Neural progenitor cell (in vitro differentiated cells): ENCODE data around the gene HSD17B1. TPM values are rescaled to one million over a fixed set of nuclear protein-coding genes. Genes with fewer than 3 reads are reported as not detected.

ENCODE experiments used
- DNase-seq: peaks from one replicate; pipeline ENCODE4 v3.0.0-alpha.2; 2016; ENCODE audit warnings: low spot score
- H2AFZ ChIP-seq: fragments of 200-600 bp; sonication (generic); replicated peaks from 2 replicates; pipeline ENCODE4 v1.6.1; 2016; ENCODE audit warnings: antibody characterized with exemption
- H3F3A ChIP-seq: fragments of 200-600 bp; sonication (generic); 2 replicates; pipeline ENCODE4 v1.6.1; 2016; ENCODE audit warnings: antibody characterized with exemption, low read depth
- H3K27ac ChIP-seq: fragments of 200-600 bp; sonication (generic); 2 replicates; pipeline ENCODE4 v1.5.1; 2016; ENCODE audit warnings: mild to moderate bottlenecking
- H3K27me3 ChIP-seq: fragments of 200-600 bp; sonication (generic); 2 replicates; pipeline ENCODE4 v1.6.1; 2016; ENCODE audit warnings: mild to moderate bottlenecking, moderate library complexity
- H3K36me3 ChIP-seq: fragments of 200-600 bp; sonication (generic); 2 replicates; pipeline ENCODE4 v1.5.1; 2016
- H3K4me1 ChIP-seq: fragments of 200-600 bp; sonication (generic); 2 replicates; pipeline ENCODE4 v1.6.1; 2016; ENCODE audit warnings: mixed run types
- H3K4me2 ChIP-seq: fragments of 200-600 bp; sonication (generic); 2 replicates; pipeline ENCODE4 v1.6.1; 2016
- H3K4me3 ChIP-seq: fragments of 200-600 bp; sonication (generic); 2 replicates; pipeline ENCODE4 v1.5.1; 2016
- H3K79me2 ChIP-seq: fragments of 200-600 bp; sonication (generic); 2 replicates; pipeline ENCODE4 v1.6.1; 2016; ENCODE audit warnings: low read depth
- H3K9ac ChIP-seq: fragments of 200-600 bp; sonication (generic); 2 replicates; pipeline ENCODE4 v1.6.1; 2016
- H3K9me3 ChIP-seq: fragments of 200-600 bp; sonication (generic); 2 replicates; pipeline ENCODE4 v1.5.1; 2016; ENCODE audit warnings: low read depth
- H4K20me1 ChIP-seq: fragments of 200-600 bp; sonication (generic); 2 replicates; pipeline ENCODE4 v1.6.1; 2016; ENCODE audit warnings: low read depth
- H3K27ac Mint-ChIP-seq: 3 replicates; pipeline ENCODE4 v1.8.0; 2021; ENCODE audit warnings: mixed read lengths
- H3K27me3 Mint-ChIP-seq: 2 replicates; pipeline ENCODE4 v1.8.0; 2022; ENCODE audit warnings: low read depth, mild to moderate bottlenecking, inconsistent platforms, moderate library complexity, mixed read lengths; ENCODE audit not compliant: insufficient read depth
- H3K36me3 Mint-ChIP-seq: 3 replicates; pipeline ENCODE4 v1.8.0; 2021; ENCODE audit warnings: mixed read lengths
- H3K4me1 Mint-ChIP-seq: 3 replicates; pipeline ENCODE4 v1.8.0; 2021; ENCODE audit warnings: mixed read lengths
- H3K4me3 Mint-ChIP-seq: 3 replicates; pipeline ENCODE4 v1.8.0; 2021; ENCODE audit warnings: mild to moderate bottlenecking, moderate library complexity, mixed read lengths
- H3K9me3 Mint-ChIP-seq: 3 replicates; pipeline ENCODE4 v1.8.0; 2020; ENCODE audit warnings: mixed read lengths
- EZH2 ChIP-seq: fragments of 200-600 bp; sonication (generic); IDR thresholded peaks from 2 replicates; pipeline ENCODE4 v1.6.1; 2017; ENCODE audit warnings: antibody characterized with exemption, mild to moderate bottlenecking, moderate library complexity
- EZH2phosphoT487 ChIP-seq: fragments of 200-600 bp; sonication (generic); IDR thresholded peaks from 2 replicates; pipeline ENCODE4 v1.6.1; 2017; ENCODE audit warnings: antibody characterized with exemption
- total RNA-seq: library from RNA; depleted of rRNA; stranded (reverse); fragments of >200 nt; gene quantifications from 2 replicates; pipeline ENCODE4 v1.2.3, GENCODE V29; 2015; ENCODE audit warnings: low replicate concordance
- TF ChIP-seq, protein P1 (sequence below): fragments of 200-600 bp; sonication (generic); IDR thresholded peaks from 2 replicates; pipeline ENCODE4 v1.5.1; 2017; ENCODE audit warnings: antibody characterized with exemption, mild to moderate bottlenecking

The HSD17B1 gene
- total RNA-seq, 1 donor from 2014 or later = 2.2 TPM

- no peak overlapping the region for H3K4me3 Mint-ChIP-seq
- H3K27me3 Mint-ChIP-seq = peaks cover 3% of the 10 kb centered on the region
- no peaks in the 10 kb centered on the region for H3K9me3 ChIP-seq
- no peaks in the 10 kb centered on the region for H3K9me3 Mint-ChIP-seq
- H3K4me1 Mint-ChIP-seq = peaks cover 31% of the 10 kb centered on the region
- H3K27ac ChIP-seq = no peak overlapping the region
- no peak overlapping the region for H3K4me3 ChIP-seq
- no peaks in the 10 kb centered on the region for H3K36me3 Mint-ChIP-seq
- peaks cover 23% of the 10 kb centered on the region for H3K79me2 ChIP-seq
- no peaks in the 10 kb centered on the region for H3K27me3 ChIP-seq
- H3K27ac Mint-ChIP-seq = no peak overlapping the region
- no peak for DNase-seq
- H3K9ac ChIP-seq = no peak overlapping the region
- peaks cover 17% of the 10 kb centered on the region for H3K4me1 ChIP-seq
- H3F3A ChIP-seq = peaks cover 35% of the 10 kb centered on the region
- no peak overlapping the region for H3K4me2 ChIP-seq
- no peaks in the 10 kb centered on the region for H4K20me1 ChIP-seq
- no peaks in the 10 kb centered on the region for H3K36me3 ChIP-seq
- no peak overlapping the region for H2AFZ ChIP-seq
- TF ChIP-seq EZH2phosphoT487 = no peak
- TF ChIP-seq EZH2 = no peak
- TF ChIP-seq, protein P1, sequence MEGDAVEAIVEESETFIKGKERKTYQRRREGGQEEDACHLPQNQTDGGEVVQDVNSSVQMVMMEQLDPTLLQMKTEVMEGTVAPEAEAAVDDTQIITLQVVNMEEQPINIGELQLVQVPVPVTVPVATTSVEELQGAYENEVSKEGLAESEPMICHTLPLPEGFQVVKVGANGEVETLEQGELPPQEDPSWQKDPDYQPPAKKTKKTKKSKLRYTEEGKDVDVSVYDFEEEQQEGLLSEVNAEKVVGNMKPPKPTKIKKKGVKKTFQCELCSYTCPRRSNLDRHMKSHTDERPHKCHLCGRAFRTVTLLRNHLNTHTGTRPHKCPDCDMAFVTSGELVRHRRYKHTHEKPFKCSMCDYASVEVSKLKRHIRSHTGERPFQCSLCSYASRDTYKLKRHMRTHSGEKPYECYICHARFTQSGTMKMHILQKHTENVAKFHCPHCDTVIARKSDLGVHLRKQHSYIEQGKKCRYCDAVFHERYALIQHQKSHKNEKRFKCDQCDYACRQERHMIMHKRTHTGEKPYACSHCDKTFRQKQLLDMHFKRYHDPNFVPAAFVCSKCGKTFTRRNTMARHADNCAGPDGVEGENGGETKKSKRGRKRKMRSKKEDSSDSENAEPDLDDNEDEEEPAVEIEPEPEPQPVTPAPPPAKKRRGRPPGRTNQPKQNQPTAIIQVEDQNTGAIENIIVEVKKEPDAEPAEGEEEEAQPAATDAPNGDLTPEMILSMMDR = no peak
These were observed 6.4 kb downstream of the HSD17B1 start for GRCh38 chr17:42559075-42559474.

DNA sequence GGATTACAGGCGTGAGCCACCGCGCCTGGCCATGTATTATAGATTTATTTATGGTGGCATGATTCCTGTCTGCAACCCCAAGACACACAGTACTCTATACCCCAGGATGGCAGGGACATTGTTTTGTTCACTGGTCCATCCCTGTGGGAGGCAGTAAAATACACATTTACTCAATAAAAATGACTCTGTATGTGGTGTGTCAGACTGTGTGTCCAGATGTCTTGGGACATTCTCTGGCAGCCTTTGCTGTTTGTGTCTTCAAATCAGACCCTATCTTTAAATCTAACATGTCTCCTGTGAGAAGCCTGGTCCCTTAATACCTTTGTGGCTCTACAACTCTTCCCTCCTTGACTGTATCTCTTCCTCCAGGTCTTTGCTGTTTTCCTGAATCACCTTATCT lies 7.5 kb downstream of the HSD17B1 start:
- Histone ChIP-seq H3K4me1 (peaks cover 16% of the 10 kb centered on the region), H3K27me3 (no peaks in the 10 kb centered on the region), H3K4me2 (no peak overlapping the region), H3F3A (peaks cover 23% of the 10 kb centered on the region), H2AFZ (no peak overlapping the region), H3K36me3 (no peaks in the 10 kb centered on the region), H3K9me3 (no peaks in the 10 kb centered on the region), H3K4me3 (no peak overlapping the region), H3K9ac (no peak overlapping the region), H3K79me2 (peaks cover 20% of the 10 kb centered on the region), H3K27ac (no peak overlapping the region), H4K20me1 (no peaks in the 10 kb centered on the region)
- Mint-ChIP-seq H3K4me1 (peaks cover 27% of the 10 kb centered on the region), H3K4me3 (peak overlapping the region; percentile 79), H3K9me3 (no peaks in the 10 kb centered on the region), H3K36me3 (no peaks in the 10 kb centered on the region), H3K27me3 (peaks cover 3% of the 10 kb centered on the region), H3K27ac (no peak overlapping the region)
- TF ChIP-seq EZH2phosphoT487 (no peak), EZH2 (no peak)
- TF ChIP-seq, protein P1 = no peak
- DNase-seq = no peak

GRCh38 chr17:42561897-42562387 lies 9.2 kb downstream of the HSD17B1 start, which contains the start of gene COASY:
COASY (plus strand) TSS chr17:42562148; CDS start chr17:42562623, 475 bp downstream.
- H3K79me2 ChIP-seq = peaks cover 20% of the 10 kb centered on the region
- H2AFZ ChIP-seq = peak within 1 kb of the TSS; percentile 53
- H3K36me3 ChIP-seq = no peaks in the 10 kb centered on the region
- H3K27me3 Mint-ChIP-seq = peaks cover 6% of the 10 kb centered on the region
- no peaks in the 10 kb centered on the region for H3K9me3 ChIP-seq
- no peaks in the 10 kb centered on the region for H3K36me3 Mint-ChIP-seq
- H3K9ac ChIP-seq = peak within 1 kb of the TSS; percentile 90
- no peaks in the 10 kb centered on the region for H3K9me3 Mint-ChIP-seq
- no peaks in the 10 kb centered on the region for H4K20me1 ChIP-seq
- peaks cover 27% of the 10 kb centered on the region for H3F3A ChIP-seq
- peaks cover 12% of the 10 kb centered on the region for H3K4me1 ChIP-seq
- H3K4me1 Mint-ChIP-seq = peaks cover 24% of the 10 kb centered on the region
- peak; percentile 96 for DNase-seq
- H3K4me3 Mint-ChIP-seq = peak within 1 kb of the TSS; percentile 92
- H3K27ac ChIP-seq = peak within 1 kb of the TSS; percentile 31
- no peaks in the 10 kb centered on the region for H3K27me3 ChIP-seq
- H3K4me2 ChIP-seq = peak within 1 kb of the TSS; percentile 99
- H3K27ac Mint-ChIP-seq = peak within 1 kb of the TSS; percentile 94
- no peak for TF ChIP-seq EZH2phosphoT487
- TF ChIP-seq, protein P1 = no peak
- TF ChIP-seq EZH2 = no peak
- H3K4me3 ChIP-seq = peak within 1 kb of the TSS; percentile 83
